ENCODE measurements around the gene PCMT1.

GRCh38 chr6:149701714-149702113, 47.8 kb upstream of the PCMT1 start:
- no peak for TF ChIP-seq CTCF (IDR thresholded peaks at IDR 0.05; ENCODE audit: insufficient read depth, low read length)
- no peak for TF ChIP-seq POLR2AphosphoS5 (IDR thresholded peaks at IDR 0.05; ENCODE audit: low read depth)
